ENCODE measurements around the gene KCNJ5. TPM values are rescaled to one million over a fixed set of nuclear protein-coding genes. Genes with fewer than 3 reads are reported as not detected.
A peak's percentile ranks its signal among the peaks of the same experiment; 100 is the strongest.

The KCNJ5 gene
- total RNA-seq, 2 donors from 2014 or later: 3.5 to 6.9 TPM

GRCh38 chr11:128902515-128903066 lies 11.4 kb downstream of the KCNJ5 start:
- no peaks in the 10 kb centered on the region for H3K9me3 ChIP-seq
- no peak for ATAC-seq (ENCODE audit: insufficient number of reproducible peaks, low FRiP score, low read depth)
- H3K4me3 ChIP-seq: no peak overlapping the region
- peaks cover 9 to 30% of the 10 kb centered on the region in 2 donors for H3K4me1 ChIP-seq (ENCODE audit: control insufficient read depth in 1 of 2, low read depth in 2 of 2)
- DNase-seq (ENCODE audit: low spot score): no peak
- no peak for TF ChIP-seq CTCF (IDR thresholded peaks at IDR 0.05)
- H3K27ac ChIP-seq: no peak overlapping the region
- H3K27me3 ChIP-seq (replicated peaks; ENCODE audit: insufficient read depth): no peaks in the 10 kb centered on the region
- H3K36me3 ChIP-seq: no peaks in the 10 kb centered on the region

- Histone ChIP-seq H3K4me3 (no peak overlapping the region), H3K4me1 (ENCODE audit: control insufficient read depth in 1 of 2, low read depth in 2 of 2) (peaks cover 6 to 28% of the 10 kb centered on the region in 2 donors), H3K27me3 (replicated peaks; ENCODE audit: insufficient read depth) (no peaks in the 10 kb centered on the region), H3K9me3 (no peaks in the 10 kb centered on the region), H3K36me3 (no peaks in the 10 kb centered on the region), H3K27ac (no peak overlapping the region)
- no peak for TF ChIP-seq CTCF (IDR thresholded peaks at IDR 0.05)
- ATAC-seq (ENCODE audit: insufficient number of reproducible peaks, low FRiP score, low read depth) (no peak), DNase-seq (ENCODE audit: low spot score) (no peak)
Observed at GRCh38 chr11:128903248-128904061, 12.3 kb downstream of the KCNJ5 start.

- ATAC-seq (ENCODE audit: insufficient number of reproducible peaks, low FRiP score, low read depth) (no peak), DNase-seq (ENCODE audit: low spot score) (no peak)
- Histone ChIP-seq H3K4me1 (ENCODE audit: control insufficient read depth in 1 of 2, low read depth in 2 of 2) (peaks cover 6 to 31% of the 10 kb centered on the region in 2 donors), H3K4me3 (no peak overlapping the region), H3K9me3 (no peaks in the 10 kb centered on the region), H3K36me3 (no peaks in the 10 kb centered on the region), H3K27me3 (replicated peaks; ENCODE audit: insufficient read depth) (no peaks in the 10 kb centered on the region), H3K27ac (peak overlapping the region in 1 of 2 donors; percentile 47)
- no peak for TF ChIP-seq CTCF (IDR thresholded peaks at IDR 0.05)
Observed at GRCh38 chr11:128904303-128904655, 13.1 kb downstream of the KCNJ5 start.

GRCh38 chr11:128904656-128905344 lies 13.6 kb downstream of the KCNJ5 start:
- no peak for DNase-seq (ENCODE audit: low spot score)
- peak overlapping the region; percentile 6 to 47 for H3K27ac ChIP-seq

More at GRCh38 chr11:128904656-128905344, 13.6 kb downstream of the KCNJ5 start:
- H3K4me3 ChIP-seq: peak overlapping the region; percentile 90
- TF ChIP-seq CTCF (IDR thresholded peaks at IDR 0.05): no peak
- H3K9me3 ChIP-seq: no peaks in the 10 kb centered on the region
- no peak for ATAC-seq (ENCODE audit: insufficient number of reproducible peaks, low FRiP score, low read depth)
- peaks cover 6 to 33% of the 10 kb centered on the region in 2 donors for H3K4me1 ChIP-seq (ENCODE audit: control insufficient read depth in 1 of 2, low read depth in 2 of 2)
- H3K27me3 ChIP-seq (replicated peaks; ENCODE audit: insufficient read depth): no peaks in the 10 kb centered on the region
- H3K36me3 ChIP-seq: no peaks in the 10 kb centered on the region

Data from thoracic aorta (tissue), 2 donors.